Measurements from ENCODE around the gene CMTM7.
"Not testable (repeated sequence)": the region's sequence is repeated elsewhere in the genome, so short reads cannot be mapped to it uniquely, and the experiment has no call there.

The CMTM7 gene

DNA sequence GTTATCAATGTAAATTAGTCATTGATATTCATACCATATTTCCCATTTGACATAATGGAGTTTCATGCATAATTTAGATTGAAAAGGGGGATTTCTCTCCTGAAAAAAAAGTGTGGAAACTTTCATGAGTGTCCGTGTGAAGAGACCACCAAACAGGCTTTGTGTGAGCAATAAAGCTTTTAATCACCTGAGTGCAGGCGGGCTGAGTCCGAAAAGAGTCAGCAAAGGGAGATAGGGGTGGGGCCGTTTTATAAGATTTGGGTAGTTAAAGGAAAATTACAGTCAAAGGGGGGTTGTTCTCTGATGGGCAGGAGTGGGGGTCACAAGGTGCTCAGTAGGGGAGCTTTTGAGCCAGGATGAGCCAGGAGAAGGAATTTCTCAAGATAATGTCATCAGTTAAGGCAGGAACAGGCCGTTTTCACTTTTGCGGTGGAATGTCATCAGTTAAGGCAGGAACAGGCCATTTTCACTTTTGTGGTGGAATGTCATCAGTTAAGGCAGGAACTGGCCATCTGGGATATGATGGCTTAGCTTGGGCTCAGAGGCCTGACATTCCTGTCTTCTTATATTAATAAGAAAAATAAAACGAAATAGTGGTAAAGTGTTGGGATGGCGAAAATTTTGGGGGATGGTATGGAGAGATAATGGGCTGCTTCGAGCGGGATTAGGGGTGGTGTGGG, 69.3 kb downstream of the CMTM7 start:
- DNase-seq, result not testable (repeated sequence)

DNA sequence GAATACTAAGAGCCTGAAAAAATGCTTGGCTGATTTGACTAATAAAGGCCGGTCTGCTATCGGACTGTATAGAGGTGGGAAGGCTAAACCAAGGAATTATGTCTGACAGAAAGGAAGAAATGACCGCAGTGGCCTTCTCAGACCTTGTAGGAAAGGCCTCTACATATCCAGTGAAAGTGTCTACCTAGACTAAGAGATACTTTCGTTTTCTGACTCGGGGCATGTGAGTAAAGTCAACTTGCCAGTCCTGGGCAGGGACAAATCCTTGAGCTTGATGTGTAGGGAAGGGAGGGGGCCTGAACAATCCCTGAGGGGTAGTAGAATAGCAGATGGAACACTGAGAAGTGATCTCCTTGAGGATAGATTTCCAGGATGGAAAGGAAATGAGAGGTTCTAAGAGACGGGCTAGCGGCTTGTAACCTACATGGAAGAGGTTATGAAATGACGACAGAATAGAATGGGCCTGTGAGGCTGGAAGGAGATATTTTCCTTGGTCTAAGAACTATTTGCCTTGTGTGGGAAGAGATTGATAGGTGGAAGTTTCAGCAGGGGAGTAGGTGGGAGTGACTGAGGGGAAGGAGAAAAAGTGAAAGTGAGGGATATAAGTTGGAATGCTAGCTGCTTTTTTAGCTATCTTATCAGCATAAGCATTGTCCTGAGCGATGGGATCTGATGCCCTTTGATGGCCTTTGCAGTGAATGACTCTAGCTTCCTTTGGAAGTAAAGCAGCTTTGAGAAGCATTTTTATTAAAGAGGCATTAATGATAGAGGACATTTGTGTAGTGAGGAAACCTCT, 70.7 kb downstream of the CMTM7 start:
- peak in 2 of 5 experiments; percentile 17 to 69 for DNase-seq

DNA sequence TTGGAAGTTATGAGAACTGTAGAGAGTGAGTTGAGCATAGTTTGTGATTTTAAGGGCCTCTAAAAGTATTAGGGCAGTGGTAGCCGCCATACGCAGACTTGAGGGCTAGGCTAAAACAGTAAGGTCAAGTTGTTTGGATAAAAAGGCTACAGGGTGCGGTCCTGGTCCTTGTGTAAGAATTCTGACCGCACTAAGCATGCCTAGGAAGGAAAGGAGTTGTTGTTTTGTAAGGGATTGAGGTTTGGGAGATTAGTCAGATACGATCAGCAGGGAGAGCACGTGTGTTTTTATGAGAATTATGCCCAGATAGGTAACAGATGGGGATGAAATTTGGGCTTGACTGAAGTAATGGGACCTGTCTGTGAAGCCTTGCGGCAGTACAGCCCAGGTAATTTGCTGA, 71.8 kb downstream of the CMTM7 start:
- not testable (repeated sequence) for DNase-seq

DNA sequence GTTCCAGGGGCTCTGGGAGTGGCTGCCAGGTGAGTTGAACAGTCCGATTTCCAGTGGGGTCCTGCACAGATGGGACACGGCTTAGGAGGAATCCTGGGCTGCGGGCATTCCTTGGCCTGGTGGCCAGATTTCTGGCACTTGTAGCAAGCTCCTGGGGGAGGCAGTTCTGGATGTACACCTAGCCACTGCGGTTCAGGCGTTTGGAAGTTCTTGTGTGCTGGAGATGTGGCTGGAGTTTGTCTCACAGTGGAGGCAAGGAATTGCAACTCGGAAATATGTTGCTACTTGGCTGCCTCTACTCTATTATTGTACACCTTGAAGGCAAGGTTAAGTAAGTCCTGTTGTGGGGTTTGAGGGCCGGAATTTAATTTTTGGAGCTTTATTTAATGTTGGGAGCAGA, 73.1 kb downstream of the CMTM7 start:
- not testable (repeated sequence) for DNase-seq

DNA sequence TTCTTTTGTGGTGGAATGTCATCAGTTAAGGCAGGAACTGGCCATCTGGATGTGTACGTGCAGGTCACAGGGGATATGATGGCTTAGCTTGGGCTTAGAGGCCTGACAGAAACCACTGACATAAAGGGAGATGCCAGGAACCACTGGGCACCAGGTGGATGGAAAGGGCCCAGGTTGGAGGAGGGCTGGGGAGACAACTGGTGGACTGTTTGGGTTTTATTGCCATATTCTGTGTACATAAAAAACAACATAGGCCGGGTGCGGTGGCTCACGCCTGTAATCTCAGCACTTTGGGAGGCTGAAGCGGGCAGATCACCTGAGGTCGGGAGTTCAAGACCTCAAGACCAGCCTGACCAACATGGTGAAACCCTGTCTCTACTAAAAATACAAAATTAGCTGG, 75.2 kb downstream of the CMTM7 start:
- DNase-seq, result not testable (repeated sequence)

GRCh38 chr3:32467333-32468070, 75.8 kb downstream of the CMTM7 start:
- peak; percentile 61 to 69 (median 64) for DNase-seq

- no peak for DNase-seq
Observed at GRCh38 chr3:32469151-32469874, 77.7 kb downstream of the CMTM7 start.

- no peak for DNase-seq
Observed at GRCh38 chr3:32470362-32470761, 78.7 kb downstream of the CMTM7 start.

GRCh38 chr3:32471246-32471645, 79.6 kb downstream of the CMTM7 start:
- DNase-seq, result no peak

GRCh38 chr3:32472151-32472550, 80.5 kb downstream of the CMTM7 start:
- not testable (repeated sequence) for DNase-seq

- no peak for DNase-seq
Observed at GRCh38 chr3:32474201-32474600, 82.5 kb downstream of the CMTM7 start.

DNA sequence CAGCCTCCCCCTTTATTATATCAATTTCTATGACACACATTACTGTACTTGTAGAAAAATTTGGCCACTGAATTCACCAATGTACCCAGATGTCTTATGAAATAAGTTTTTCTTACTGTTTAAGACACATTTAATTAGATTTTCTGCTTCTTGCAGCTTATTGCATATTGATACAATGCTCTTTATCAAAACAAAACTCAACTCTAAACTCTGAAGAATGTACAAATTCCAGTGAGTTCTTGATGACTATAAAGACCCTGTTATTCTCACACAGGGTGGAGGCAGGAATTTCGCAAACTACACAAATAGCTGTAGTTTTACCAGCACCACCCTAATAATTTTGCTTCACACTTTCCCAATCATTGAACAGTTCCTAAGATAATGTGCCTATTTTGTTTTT, 89.0 kb downstream of the CMTM7 start:
- DNase-seq, result no peak

DNA sequence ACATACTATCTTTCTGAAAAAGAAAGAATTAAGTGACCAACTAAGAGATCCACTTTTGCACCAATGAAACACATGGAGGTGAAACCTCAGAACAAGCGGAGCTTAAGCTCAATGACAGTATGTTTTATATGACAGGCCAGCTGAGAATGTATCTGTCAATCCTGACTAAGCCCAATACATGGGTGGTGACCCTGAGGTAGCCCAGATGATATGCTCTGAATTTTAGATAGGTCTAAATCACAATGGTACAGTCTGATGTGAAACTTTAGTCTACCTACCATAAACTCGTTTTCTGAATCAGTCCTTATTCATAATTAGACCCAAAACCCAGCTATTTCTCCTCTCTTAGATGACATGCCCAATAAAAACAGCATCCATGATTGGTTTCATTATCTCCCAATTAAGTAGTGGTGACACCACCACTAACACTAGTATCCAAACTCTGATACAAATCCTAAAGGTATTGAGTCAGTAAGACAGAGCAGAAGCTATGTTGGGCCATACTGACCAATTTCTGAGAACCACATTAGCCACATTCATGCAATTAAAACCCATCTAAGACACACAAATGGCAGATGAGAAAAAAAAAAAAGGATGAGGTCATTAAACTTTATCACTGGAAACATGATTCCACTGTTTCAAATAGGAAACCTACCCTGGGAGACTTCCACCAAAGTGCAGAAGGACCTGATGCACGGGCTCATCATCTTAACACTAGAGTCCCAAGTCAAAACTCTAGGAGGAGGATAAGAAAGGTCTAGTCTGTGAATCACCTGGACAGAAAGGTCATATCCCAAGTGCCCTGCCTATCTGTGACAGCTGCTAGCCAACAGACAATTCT, 90.4 kb downstream of the CMTM7 start:
- peak in 1 of 5 experiments; percentile 34 for DNase-seq

GRCh38 chr3:32482693-32483092, 91.0 kb downstream of the CMTM7 start:
- DNase-seq, result no peak

DNA sequence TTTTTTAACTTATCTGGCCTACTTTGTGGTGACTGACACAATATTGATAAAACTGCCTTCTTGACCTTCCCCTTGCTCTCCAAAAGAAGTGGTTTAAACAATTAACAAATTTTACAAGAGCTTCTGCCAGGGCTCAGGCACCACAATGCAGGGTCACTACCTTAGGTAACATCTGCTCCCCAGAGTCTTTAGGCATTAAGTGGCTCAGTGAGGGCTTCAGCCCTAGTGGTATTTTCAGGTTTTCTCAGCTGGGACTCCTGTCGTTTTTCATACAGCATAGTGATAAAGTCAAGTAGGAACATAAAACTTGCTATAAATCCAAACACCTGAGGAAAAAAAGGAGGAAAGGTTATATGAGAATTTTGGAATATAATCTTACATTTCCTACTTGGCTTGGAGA, 92.1 kb downstream of the CMTM7 start:
- DNase-seq, result no peak

- no peak for DNase-seq
Observed at GRCh38 chr3:32484436-32484835, 92.8 kb downstream of the CMTM7 start.

DNA sequence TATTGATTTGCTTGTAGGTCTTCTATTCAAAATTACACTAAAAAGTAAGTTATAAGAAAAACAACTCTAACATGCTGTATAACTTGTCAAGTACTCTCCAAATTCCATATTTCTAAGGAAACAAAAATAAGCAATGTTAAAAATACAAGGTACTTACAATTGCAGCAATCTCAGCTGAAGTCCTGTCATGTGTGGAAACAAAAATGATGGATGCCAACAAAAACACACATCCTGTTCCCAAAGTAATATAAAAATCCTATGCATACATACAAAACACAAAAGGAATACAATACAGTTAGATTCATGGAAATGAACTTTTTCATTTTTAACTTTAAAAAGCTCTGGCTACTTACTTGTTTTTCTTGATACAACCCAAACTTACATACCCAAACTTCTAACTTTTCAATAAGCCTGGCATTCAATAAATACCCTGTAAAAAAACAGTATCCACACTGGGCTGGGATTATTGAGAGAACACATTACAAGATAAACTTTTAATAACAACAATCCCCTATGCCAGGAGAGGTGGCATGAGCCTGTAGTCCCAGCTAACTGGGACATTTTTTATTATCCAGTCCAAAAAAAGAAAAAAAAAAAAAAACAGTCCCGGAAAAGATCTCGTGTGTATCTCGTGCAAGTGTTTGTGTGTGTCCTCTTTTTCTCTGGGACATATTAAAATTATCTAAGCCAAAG, 96.3 kb downstream of the CMTM7 start:
- no peak for DNase-seq

- no peak for DNase-seq
Observed at GRCh38 chr3:32488474-32489008, 96.9 kb downstream of the CMTM7 start.

DNA sequence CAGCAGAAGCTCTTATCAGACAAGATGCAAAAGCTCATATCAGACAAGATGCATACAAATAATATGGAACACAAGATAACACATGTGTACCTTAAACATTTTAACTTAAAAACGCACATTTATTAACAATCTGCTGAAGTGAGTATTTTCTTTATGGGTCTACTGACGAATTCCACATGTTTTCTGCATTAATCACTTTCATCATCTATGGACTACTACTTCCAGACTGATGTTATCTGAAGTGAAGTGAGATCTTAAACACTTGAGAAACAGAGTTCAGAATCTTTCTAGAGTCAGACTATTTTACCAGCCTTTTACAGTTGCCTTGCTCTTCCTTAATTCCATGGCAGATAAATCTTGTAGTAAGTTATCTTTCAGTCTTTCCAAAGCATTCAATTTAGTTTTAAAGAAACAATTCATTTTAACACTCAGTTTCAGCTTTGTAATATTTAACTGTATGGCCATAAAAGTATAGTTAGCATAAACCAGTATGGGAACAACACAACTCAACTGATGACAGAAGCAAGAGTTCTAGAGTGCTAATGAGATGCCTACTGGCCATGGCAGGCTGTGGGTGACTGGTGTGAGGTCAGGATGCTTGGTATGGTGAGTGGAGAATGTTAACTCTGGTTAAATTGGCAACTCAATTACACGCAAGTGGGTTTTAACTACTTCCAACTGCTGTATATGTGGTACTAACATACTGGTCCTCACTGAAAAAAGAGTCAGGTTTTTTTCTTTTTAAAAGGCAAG, 101.2 kb downstream of the CMTM7 start:
- no peak for DNase-seq
